GM10266 (cell line): ENCODE measurements around the gene BTBD19.
"Not testable (repeated sequence)": the region's sequence is repeated elsewhere in the genome, so short reads cannot be mapped to it uniquely, and the experiment has no call there.

Experiments
- DNase-seq: peaks from one replicate; pipeline ENCODE4 v3.0.0; 2012; ENCODE audit errors: extremely low spot score
- TF ChIP-seq, protein P1 (sequence below): IDR thresholded peaks from 2 replicates; pipeline ENCODE4 v1.5.1; 2012; ENCODE audit warnings: mild to moderate bottlenecking, low read depth; ENCODE audit not compliant: control insufficient read depth, insufficient read depth; ENCODE audit errors: missing control alignments

Gene BTBD19

DNA sequence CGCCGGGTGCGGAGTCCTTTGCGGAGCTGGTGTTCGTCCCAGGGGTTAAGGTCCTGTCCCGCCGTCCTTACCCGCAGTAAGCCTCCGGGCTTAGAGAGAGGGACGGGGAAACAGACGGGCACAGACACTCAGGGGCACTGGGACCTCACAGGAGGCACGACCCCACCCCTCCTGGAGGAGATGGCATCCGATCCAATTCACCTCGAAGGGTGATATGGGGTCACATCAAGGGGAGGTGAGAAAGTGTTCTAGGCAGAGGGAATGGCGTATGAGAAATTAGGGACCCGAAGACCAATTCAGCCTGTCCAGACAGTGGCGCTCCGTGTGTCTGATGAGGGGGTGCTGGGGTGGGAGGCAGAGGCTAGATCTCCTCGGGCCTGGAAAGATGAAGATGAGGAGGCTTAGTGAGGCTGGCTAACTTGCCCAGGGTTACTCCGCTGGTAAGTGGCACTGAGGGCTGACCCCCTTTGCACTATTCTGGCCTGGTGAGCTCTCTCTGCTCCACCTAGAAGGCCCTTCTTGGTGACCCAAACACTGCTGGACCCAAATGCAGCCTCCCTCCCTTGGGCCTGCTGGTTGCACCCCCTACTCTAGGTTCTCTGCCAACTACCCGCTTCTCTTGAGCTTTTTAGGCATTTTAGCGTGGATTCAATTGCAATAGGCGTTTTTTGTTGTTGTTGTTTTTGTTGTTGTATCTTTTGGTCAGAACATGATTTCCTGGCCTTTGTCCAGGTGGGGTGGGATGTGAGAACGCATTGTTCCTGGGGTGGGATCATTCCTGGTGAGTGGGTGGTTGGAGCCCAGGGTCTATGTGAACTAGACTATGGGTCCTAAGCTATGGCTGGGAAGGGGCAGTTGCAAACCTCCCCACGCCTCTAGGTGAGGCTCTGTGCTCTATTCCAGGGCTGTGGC lies 12.3 kb downstream of the BTBD19 start:
- TF ChIP-seq, protein P1, sequence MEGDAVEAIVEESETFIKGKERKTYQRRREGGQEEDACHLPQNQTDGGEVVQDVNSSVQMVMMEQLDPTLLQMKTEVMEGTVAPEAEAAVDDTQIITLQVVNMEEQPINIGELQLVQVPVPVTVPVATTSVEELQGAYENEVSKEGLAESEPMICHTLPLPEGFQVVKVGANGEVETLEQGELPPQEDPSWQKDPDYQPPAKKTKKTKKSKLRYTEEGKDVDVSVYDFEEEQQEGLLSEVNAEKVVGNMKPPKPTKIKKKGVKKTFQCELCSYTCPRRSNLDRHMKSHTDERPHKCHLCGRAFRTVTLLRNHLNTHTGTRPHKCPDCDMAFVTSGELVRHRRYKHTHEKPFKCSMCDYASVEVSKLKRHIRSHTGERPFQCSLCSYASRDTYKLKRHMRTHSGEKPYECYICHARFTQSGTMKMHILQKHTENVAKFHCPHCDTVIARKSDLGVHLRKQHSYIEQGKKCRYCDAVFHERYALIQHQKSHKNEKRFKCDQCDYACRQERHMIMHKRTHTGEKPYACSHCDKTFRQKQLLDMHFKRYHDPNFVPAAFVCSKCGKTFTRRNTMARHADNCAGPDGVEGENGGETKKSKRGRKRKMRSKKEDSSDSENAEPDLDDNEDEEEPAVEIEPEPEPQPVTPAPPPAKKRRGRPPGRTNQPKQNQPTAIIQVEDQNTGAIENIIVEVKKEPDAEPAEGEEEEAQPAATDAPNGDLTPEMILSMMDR = no peak
- DNase-seq = no peak

DNA sequence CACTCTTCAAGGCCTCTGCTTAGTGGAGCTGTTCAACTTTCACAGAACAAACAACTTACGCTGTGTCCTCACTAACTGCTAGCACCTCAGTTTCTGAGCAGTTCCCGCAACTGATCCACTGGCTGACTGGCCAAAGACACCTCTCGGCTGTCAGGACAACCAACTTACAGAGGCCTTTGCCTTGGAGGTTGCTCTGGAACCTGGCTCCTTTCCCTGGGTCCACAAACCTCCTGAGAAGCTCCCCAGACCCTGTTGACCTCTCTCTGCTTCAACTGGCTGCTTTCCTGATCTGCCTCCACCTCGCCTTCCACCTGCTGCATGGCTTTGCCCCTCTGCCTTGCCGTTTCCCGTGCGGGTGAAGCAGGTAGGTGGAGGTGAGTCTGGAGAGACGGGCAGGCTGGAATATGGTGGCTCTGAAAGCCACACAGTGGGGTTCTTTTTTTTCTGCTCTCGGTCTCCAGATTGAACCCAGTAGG lies 13.0 kb downstream of the BTBD19 start:
- TF ChIP-seq, protein P1 = no peak
- DNase-seq = no peak

DNA sequence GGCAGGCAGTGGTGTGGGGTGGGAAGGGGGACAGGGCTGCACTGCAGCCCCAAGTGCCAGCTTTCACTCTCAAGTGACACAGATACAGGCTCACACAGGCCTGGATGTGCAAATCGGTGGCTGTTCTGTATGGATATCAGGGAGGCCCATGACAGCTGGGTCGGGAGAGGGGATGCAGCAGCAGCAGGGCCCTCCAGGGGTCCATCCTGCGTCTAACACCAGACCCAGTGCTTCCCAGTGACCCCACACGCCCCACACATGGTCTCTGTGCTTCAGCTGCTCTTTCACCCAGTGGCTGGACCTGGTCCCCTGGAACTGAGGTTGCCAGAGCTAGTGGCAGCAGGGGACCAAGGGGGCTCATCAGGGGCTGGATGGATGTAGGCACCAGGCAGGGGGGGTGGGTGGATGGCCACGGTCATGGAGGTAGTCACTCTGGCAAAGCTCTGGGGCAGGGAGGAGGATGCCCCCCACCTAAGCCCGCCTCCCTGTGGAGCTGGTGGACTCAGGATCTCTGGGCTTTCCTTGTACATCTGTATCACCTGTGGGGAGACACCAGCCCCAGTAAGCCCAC lies 13.9 kb downstream of the BTBD19 start:
- TF ChIP-seq, protein P1 = no peak
- DNase-seq = no peak

DNA sequence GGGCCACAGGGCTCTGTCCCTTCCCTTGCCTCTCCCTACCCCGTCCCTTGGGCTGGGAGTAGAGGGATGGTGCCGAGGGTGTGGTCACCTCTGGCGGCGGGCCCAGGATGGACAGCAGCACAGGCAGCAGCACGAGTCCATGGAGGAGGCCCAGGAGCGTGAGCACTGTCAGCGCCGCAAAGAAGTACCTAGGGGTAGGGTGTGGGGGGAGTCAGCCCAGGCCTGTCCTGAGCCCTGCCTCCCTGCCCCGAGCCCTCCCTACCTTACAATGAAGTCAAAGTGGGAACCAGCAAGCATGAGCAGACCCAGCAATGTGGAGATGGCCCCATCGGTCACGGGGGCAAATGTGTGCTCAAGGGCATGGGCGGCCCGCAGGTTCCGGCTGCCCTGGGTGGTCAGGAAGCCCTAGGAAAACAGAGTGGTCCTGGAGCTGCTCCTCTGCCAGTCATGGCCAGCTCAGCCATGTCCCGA lies 14.7 kb downstream of the BTBD19 start:
- no peak for DNase-seq
- TF ChIP-seq, protein P1 = no peak

DNA sequence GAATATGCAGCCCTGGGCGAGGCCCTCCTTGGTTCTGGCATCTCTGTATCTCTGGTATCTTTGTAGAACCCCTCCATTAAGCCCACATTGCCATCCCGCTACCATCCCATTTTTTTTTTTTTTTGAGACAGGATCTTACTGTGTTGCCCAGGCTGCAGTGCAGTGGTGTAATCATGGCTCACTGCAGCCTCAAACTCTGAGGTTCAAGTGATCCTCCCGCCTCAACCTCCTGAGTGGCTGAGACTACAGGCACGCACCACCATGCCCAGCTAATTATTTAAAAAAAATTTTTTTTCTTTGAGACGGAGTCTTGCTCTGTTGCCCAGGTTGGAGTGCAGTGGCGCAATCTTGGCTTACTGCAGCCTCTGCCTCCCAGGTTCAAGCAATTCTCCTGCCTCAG lies 16.1 kb downstream of the BTBD19 start:
- DNase-seq = not testable (repeated sequence)

DNA sequence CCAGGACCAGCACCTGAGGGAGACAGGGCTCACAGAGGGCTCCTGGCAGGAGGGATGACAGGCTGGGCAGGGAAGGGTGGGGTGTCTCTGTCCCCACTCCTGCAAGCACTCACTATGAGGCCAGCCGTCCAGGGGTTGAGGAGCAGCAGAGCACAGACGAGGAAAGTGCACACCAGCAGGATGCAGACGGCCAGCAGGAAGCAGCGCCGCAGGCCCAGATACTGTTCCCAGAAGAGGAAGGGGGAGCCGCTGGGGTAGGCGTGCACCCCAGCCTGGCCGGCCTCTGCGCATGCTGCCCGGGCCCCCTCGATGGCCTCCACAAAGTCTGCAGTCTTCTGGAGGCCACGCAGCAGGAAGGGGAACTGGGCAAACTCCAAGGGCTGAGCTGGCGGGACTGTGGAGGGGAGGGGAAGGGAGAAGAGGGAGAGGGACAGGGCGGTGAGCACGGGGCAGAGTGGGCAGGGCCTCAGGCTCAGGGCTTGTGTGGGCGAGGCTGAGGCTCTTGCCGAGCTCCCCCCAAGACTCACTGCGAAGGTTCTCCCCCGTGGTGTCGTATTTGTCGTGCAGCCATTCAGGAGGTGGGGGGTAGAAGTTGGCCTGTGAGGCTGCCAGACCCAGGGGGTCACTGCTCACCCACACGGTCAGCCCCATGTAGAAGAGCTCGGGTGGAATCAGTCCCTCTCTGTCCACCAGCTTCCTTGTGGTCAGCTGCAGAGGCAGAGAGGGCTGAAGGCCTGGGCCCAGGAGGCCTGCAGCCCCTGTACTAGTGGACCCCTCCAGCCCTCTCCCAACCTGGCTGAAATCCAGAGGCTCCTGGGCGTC lies 18.3 kb downstream of the BTBD19 start:
- TF ChIP-seq, protein P1 = no peak
- DNase-seq = no peak

DNA sequence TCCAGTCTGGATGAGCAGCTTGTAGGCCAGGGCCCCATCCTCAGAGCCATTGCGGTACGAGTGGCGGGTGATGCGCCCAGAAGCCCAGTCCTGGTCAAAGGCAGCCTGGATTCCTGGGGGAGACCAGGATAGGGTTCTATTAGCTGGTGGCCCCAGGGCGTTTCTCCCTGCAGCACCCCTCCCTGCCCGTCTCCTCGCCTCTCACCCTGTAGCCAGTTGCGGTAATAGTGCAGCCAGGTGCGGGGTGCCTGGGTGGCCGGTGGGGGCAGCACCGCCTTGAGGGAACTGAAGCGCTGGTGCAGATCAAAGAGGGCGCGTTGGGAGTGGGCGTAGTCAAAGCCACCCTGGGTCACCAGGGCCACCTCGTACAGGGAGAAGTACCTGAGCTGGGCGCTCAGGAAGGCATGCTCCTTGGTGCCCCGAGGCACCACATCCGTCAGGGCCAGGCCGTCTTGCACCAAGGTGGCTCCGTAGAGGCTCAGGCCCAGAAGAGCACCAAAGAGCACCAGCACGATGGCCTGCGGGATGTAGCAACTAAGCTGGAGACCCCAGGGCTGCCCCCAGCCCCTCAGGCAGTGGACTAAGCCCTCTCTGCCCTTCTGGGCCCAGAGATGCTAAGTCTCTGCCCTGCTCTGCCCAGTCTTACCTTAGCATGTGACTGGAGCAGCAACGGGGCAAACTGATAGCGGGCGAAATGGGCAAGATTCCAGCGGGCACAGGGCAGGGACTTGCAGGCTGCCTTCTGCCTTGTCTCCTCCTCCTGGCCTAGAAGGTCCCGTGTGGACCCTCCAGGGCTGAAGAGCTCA lies 19.1 kb downstream of the BTBD19 start:
- TF ChIP-seq, protein P1 = no peak
- no peak for DNase-seq
